NB4 (cell line): Measurements from ENCODE around the gene OSBPL9.

ENCODE experiments used
- MYC ChIP-seq: IDR thresholded peaks from 2 replicates; pipeline ENCODE4 v1.6.1; 2011; ENCODE audit warnings: low read depth, low read length
- TF ChIP-seq, protein P1 (sequence below): IDR thresholded peaks from 2 replicates; pipeline ENCODE4 v1.6.1; 2011; ENCODE audit warnings: low read depth, low read length

DNA sequence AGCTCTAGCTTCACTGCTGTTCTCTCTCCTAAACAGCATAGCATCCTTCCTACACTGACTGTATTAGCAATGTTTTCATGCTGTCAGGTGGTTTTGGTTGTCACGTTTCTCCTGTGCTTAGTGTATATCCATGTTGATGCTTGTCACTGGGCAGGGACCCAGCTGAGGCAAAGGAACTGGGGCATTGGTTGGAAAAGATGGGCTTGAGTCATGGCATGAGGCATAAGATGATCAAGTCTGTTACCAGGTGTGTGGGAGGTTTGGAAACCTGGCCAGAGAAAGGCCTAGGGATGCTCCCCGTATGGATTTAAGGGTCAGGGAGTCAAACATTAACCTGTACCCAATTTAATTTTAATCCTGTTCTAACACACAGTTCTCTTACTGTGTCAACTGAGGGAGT, 69.6 kb downstream of the OSBPL9 start:
- TF ChIP-seq, protein P1, sequence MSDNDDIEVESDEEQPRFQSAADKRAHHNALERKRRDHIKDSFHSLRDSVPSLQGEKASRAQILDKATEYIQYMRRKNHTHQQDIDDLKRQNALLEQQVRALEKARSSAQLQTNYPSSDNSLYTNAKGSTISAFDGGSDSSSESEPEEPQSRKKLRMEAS, result no peak
- no peak for TF ChIP-seq MYC
